ENCODE results near the gene FAU. TPM values are rescaled to one million over a fixed set of nuclear protein-coding genes. Genes with fewer than 3 reads are reported as not detected.

FAU gene
- total and polyA plus RNA-seq, 2 of the 13 experiments (the other 11 are each of a cell fraction or from before 2014, with no cell fraction given) = 374 to 869 TPM

GRCh38 chr11:65131895-65132237 lies 9.9 kb upstream of the FAU start (continued):
- TF ChIP-seq ZNF816 (CRISPR knock-in tag; IDR thresholded peaks at IDR 0.05; ENCODE audit: borderline replicate concordance) = no peak
- TF ChIP-seq TRAFD1 (CRISPR knock-in tag; IDR thresholded peaks at IDR 0.05; ENCODE audit: borderline replicate concordance) = no peak
- no peak for TF ChIP-seq ZNF691 (CRISPR knock-in tag; IDR thresholded peaks at IDR 0.05; ENCODE audit: borderline replicate concordance, low read depth)
- TF ChIP-seq AHDC1 (CRISPR knock-in tag; IDR thresholded peaks at IDR 0.05; ENCODE audit: borderline replicate concordance) = no peak
- TF ChIP-seq REST (IDR thresholded peaks at IDR 0.05; ENCODE audit: borderline replicate concordance in 1 of 2, low read depth in 1 of 2, low read length in 2 of 2) = no peak
- TF ChIP-seq ZNF766 (CRISPR knock-in tag; IDR thresholded peaks at IDR 0.05; ENCODE audit: borderline replicate concordance) = no peak
- TF ChIP-seq ZFP36 (IDR thresholded peaks at IDR 0.05; ENCODE audit: borderline replicate concordance, low read depth, low read length, partially characterized antibody) = no peak
- no peak for TF ChIP-seq ZNF784 (CRISPR knock-in tag; IDR thresholded peaks at IDR 0.05; ENCODE audit: borderline replicate concordance)
- no peak for TF ChIP-seq SP2 (CRISPR knock-in tag; IDR thresholded peaks at IDR 0.05)

Measured in HepG2 (cell line).